Measurements from ENCODE around the gene KIF6. TPM values are rescaled to one million over a fixed set of nuclear protein-coding genes. Genes with fewer than 3 reads are reported as not detected.

Gene KIF6
- total RNA-seq, 1 donor: 0.27 TPM

- no peak for DNase-seq (ENCODE audit: low read depth)
- H3K4me3 ChIP-seq (ENCODE audit: low read depth, low read length): no peak overlapping the region
- TF ChIP-seq CTCF (IDR thresholded peaks at IDR 0.05; ENCODE audit: insufficient read depth, low read length): no peak
Observed at GRCh38 chr6:39446909-39447308, 278.3 kb downstream of the KIF6 start.

DNA sequence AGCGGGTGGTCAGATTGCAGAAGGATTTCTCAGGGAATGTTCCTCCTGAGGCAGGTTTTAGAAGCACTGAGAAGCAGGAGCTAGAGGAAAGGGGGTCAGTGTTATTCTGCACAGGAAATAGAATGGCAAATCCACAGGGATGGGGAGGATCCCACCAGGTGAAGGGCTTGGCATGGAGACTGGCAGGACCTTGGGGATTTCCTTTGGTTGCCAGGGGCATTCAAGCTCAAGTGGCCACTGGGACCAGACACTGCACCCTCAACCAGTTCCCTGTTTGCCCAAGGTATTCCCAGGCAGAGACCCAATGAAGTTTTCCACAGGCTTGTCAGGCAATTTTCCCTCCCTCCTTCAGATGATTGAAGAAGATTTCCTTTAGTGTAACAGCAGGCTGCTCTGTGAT, 279.5 kb downstream of the KIF6 start:
- H3K4me3 ChIP-seq (ENCODE audit: low read depth, low read length): no peak overlapping the region
- DNase-seq (ENCODE audit: low read depth): no peak
- TF ChIP-seq CTCF (IDR thresholded peaks at IDR 0.05; ENCODE audit: insufficient read depth, low read length): no peak

- no peak overlapping the region for H3K4me3 ChIP-seq (ENCODE audit: low read depth, low read length)
- DNase-seq (ENCODE audit: low read depth): no peak
- no peak for TF ChIP-seq CTCF (IDR thresholded peaks at IDR 0.05; ENCODE audit: insufficient read depth, low read length)
Observed at GRCh38 chr6:39444479-39445019, 280.7 kb downstream of the KIF6 start.

DNA sequence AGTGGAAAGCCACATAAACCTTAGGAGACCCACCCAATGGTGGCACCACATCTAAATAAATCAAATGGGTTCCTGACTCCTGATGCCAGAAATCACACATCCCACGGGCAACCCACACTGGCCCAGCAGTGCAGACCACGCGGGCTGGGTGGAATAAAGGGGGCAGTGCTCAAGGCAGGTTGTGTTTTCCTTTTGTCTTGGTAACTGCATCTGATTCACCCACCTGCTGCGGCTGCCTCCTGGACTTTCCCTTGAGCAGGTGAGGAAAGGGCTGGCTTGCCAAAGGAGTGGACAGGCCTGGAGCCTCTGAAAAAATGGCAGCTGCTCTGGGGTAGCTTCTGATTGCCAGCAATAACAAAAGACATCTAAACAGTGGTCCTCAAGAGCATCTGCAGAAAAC, 283.2 kb downstream of the KIF6 start:
- no peak for TF ChIP-seq CTCF (IDR thresholded peaks at IDR 0.05; ENCODE audit: insufficient read depth, low read length)
- H3K4me3 ChIP-seq (ENCODE audit: low read depth, low read length): no peak overlapping the region
- DNase-seq (ENCODE audit: low read depth): no peak

DNA sequence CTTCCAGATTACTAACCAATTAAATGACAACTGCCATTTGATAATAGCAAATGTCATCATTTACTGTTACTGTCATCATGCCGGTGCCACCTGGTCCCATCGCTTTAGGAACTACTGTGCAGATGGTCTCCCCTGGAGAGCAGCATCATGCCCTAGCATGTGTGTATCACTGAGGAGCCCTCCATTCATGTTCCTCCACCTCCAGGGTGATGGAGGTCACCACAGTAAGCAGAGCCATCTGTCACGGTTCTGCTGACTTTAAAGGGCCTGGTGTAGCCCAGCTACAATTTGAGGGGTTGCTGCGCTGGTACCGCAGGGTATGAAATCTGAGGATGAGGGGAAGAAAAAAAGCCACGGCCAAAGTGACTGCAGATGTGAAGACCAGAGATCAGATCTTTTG, 283.9 kb downstream of the KIF6 start:
- DNase-seq (ENCODE audit: low read depth): no peak
- no peak for TF ChIP-seq CTCF (IDR thresholded peaks at IDR 0.05; ENCODE audit: insufficient read depth, low read length)

DNA sequence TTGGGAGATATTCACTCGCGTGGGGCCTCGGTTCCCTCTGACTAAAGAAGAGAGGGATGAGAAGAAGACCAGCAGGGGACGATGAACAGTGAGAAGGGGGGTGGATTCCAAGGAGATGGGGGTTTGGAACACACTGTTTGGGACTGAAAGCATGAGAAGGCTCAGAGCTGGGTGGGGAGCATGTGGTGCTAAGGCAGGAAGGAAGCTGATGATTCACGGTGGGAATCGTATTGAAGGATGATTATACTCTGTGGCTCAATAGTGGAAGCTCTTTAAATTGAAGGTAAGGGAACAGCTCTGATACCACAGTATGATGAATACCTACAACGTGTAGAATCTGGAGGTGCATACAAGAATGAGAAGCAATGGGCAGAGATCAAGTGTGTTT, 285.2 kb downstream of the KIF6 start:
- no peak for DNase-seq (ENCODE audit: low read depth)
- no peak overlapping the region for H3K4me3 ChIP-seq (ENCODE audit: low read depth, low read length)
- TF ChIP-seq CTCF (IDR thresholded peaks at IDR 0.05; ENCODE audit: insufficient read depth, low read length): no peak

More for the DNA sequence above, 283.9 kb downstream of the KIF6 start:
- H3K4me3 ChIP-seq (ENCODE audit: low read depth, low read length): no peak overlapping the region

GRCh38 chr6:39439342-39440038, 285.7 kb downstream of the KIF6 start:
- DNase-seq (ENCODE audit: low read depth): no peak
- H3K4me3 ChIP-seq (ENCODE audit: low read depth, low read length): no peak overlapping the region
- no peak for TF ChIP-seq CTCF (IDR thresholded peaks at IDR 0.05; ENCODE audit: insufficient read depth, low read length)

Measured in fibroblast of the aortic adventitia (primary cell).